GM21723 (cell line): ENCODE measurements around the gene ZNF219.

ENCODE experiments used
- ATAC-seq: cut with Tn5 transposase; IDR thresholded peaks from one replicate; pipeline ENCODE4 v1.9.1; 2021; ENCODE audit warnings: mild to moderate bottlenecking, moderate library complexity; ENCODE audit not compliant: unreplicated experiment

Gene ZNF219

DNA sequence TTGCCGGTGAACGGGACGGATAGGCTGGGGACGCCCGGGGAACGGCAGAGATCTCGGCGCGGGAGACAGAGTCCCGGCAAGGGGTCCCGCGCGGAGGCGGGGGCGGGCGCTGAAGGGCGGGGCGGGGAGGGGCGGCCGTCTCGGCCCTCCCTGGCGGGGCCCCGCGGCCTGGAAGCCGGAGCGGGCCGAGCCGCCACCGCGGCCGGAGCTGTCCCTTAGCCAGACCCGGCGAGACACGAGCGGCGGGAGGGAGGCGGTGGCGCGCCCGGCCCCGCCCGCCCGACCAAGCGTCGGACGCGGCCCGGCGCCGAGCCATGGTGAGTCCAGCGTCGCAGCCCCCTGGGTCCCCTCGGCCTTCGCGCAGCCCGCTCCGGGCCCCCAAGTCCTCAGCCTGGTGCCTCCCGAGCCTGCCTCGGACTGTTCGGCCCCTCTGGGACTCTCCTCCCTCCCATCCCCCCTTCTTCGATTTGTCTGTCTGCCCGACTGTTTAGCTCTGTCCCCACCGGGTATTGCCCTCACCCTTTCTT is 28.3 kb downstream of the ZNF219 start, which contains the start of gene ARHGEF40:
ARHGEF40 (plus strand) TSS at position 222 of the 527 bp plus-strand sequence; CDS start at position 315, 93 bp downstream.
- no peak for ATAC-seq

- ATAC-seq, result no peak
These were observed 28.9 kb downstream of the ZNF219 start for GRCh38 chr14:21069388-21070082.

- no peak for ATAC-seq
These were observed 29.7 kb downstream of the ZNF219 start for GRCh38 chr14:21068521-21069387.

- no peak for ATAC-seq
These were observed 31.5 kb downstream of the ZNF219 start for GRCh38 chr14:21066882-21067502.

DNA sequence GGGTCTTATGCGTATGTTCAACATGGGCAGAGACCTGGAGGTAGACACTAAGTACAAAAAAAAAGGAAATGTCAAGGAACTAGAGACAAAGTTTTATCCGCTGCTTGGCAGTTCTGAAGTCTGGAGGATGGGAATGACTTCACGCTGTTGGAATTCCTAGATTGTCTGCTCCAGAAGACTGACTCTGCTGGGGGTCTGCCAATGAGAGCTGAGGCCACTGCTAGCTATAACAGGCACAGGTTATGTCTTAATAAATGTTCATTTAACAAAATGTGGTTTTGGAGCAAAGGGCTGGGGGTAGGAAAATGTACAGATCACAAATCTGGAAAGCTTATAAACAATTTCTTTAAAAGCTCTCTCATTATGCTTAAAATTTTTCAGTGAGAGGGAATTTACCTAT is 35.0 kb downstream of the ZNF219 start:
- no peak for ATAC-seq

- no peak for ATAC-seq
These were observed 37.1 kb downstream of the ZNF219 start for GRCh38 chr14:21061347-21061668.

DNA sequence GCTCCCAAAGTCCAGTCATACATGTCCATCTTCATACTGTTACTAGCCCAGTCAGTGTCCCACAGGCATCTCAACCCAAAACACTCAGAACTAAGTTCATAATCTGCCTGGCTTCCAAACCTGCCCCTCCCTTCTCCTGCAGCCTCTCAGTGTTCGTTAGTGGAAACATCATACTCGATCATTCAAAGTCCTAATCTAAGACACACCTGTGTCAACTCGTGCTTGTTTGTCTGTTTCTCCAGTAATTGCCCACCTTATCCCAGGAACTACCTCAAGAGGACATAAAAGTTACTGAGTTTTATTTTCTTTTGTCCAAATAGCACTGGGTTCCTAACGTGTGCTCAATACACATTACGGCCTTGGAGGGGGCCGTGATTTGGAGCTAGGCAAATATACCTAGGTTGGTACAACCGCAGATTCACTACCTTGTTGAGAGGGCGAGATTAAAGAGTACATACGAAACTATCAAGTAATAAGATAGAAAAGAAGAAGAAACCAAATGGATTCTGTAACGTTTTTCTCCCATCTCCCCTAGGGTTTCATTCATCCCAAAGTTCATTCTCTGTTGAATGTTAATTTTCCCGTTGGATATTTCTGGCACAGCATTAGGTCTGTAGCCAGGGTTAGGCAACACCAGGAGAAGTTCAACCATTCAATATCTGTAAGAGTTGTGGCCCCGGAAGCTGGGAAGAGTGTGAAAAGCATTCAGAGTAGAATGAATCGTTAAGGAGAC is 37.7 kb downstream of the ZNF219 start:
- ATAC-seq, result no peak

- no peak for ATAC-seq
These were observed 38.4 kb downstream of the ZNF219 start for GRCh38 chr14:21059842-21060613.

- ATAC-seq, result no peak
These were observed 39.6 kb downstream of the ZNF219 start for GRCh38 chr14:21058903-21059302.

DNA sequence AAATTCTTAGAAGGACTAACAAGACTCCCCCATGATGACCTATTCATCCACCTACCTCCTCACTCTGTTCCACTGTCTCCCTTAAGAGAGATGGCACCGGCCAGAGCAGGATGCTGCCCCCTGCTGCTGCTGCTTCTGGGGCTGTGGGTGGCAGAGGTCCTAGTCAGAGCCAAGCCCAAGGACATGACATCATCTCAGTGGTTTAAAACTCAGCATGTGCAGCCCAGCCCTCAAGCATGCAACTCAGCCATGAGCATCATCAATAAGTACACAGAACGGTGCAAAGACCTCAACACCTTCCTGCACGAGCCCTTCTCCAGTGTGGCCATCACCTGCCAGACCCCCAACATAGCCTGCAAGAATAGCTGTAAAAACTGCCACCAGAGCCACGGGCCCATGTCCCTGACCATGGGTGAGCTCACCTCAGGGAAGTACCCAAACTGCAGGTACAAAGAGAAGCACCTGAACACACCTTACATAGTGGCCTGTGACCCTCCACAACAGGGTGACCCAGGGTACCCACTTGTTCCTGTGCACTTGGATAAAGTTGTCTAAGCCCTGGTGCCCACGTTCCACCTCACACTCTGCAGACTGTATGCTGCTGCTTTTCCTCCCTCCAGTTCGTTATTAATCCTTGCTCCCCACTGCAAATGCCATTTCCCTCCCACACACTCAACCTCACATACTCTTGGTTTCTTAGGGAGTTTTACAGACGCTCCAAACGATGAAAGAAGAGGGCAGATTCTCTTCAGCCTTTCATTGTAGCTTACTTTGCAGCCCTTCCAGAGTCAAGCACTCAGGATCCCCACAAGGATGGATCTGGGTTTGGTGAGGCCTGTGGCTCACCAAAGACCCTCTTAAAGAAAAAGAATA is 40.4 kb downstream of the ZNF219 start, which contains the start of gene RNASE8:
RNASE8 (plus strand) TSS at position 20 of the 873 bp plus-strand sequence; CDS start at position 91, 71 bp downstream.
- no peak for ATAC-seq

GRCh38 chr14:21056520-21057163 is 41.8 kb downstream of the ZNF219 start:
- no peak for ATAC-seq

DNA sequence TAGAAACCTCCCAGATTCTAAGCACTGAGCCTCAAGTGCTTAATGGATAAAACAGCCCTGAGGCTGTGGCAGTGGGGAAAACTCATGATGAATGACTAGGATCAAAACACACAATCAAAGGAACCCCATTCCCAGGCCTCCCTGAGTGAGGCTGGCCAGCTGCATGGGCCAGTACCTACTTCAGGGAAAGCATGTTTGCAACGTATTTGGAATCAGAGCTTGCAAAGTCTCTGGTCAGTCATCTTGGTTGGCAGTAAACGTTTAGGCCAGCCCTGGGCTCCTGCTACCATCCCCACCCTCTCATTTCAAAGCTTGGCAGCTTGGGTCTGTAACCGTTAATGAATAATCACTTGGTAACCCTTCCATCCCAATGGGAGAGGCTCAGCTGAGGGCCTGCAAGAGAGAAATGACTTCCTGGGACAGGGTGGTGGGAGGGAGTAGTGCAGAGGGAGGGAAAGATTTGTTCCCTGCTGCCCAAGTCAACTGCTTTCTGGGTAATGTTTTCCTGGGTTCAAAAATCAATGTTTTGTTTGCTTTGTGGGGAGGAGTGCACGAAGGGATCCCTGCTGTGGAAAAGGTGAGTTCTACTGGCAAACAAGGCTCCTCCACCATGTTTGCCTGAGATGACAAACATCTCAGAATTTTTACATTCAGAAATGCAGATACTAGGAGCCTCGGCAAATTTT is 42.9 kb downstream of the ZNF219 start:
- ATAC-seq, result no peak

GRCh38 chr14:21054768-21055145 is 43.7 kb downstream of the ZNF219 start:
- ATAC-seq, result no peak

- ATAC-seq, result no peak
These were observed 44.2 kb downstream of the ZNF219 start for GRCh38 chr14:21054123-21054767.

- no peak for ATAC-seq
These were observed 45.0 kb downstream of the ZNF219 start for GRCh38 chr14:21053184-21054122.

DNA sequence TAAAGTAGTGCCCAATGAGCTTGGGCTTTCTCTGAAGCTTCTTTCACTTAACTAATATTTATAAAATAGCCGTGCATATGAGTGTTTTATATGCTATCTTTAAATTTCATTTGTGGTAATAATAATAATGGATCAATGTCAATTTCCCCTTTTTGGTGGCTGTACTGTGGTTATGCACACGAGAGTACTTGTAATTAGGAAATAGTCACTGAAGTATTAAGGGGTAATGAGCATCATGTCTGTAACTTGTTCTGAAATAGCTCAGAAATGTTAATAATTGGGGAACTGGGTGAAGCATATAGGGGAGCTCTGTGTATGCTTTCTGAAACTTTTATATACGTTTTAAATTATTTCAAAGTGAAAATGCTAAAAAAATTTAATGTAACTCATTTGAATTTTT is 47.9 kb downstream of the ZNF219 start:
- ATAC-seq, result no peak
